Activated CD4-positive, alpha-beta T cell treated with anti-CD3 and anti-CD28 coated beads, Interleukin-2, amount 10 ng/mL, durations not matched to agents 24 days and 14 days (primary cell): Measurements from ENCODE around the gene CREB3L4. TPM values are rescaled to one million over a fixed set of nuclear protein-coding genes. Genes with fewer than 3 reads are reported as not detected.

ENCODE experiments used
- total RNA-seq: library from RNA; stranded (reverse); gene quantifications from 2 replicates; pipeline ENCODE4 v1.2.3, GENCODE V29; 2022

The CREB3L4 gene
- total RNA-seq, 1 donor from 2014 or later: 8.3 TPM

Other genes starting within 250 kb of the CREB3L4 start
- 63.1 and 64.8 TPM in 2 replicates for gene INTS3, start 239.9 kb upstream of the CREB3L4 start, total RNA-seq
- gene SLC27A3, start 192.5 kb upstream of the CREB3L4 start, total RNA-seq: 10.0 and 10.3 TPM in 2 replicates
- gene GATAD2B, start 44.9 kb upstream of the CREB3L4 start, total RNA-seq: 68.8 and 69.0 TPM in 2 replicates
- 128 and 130 TPM in 2 replicates for gene DENND4B, start 21.2 kb upstream of the CREB3L4 start, total RNA-seq
- 72.4 and 76.8 TPM in 2 replicates for gene CRTC2, start 9.3 kb upstream of the CREB3L4 start, total RNA-seq
- 71.6 and 78.2 TPM in 2 replicates for gene SLC39A1, start 4.4 kb upstream of the CREB3L4 start, total RNA-seq
- gene JTB, start 9.8 kb downstream of the CREB3L4 start, total RNA-seq: 195 and 200 TPM in 2 replicates
- 6.5 and 6.7 TPM in 2 replicates for gene RAB13, start 18.4 kb downstream of the CREB3L4 start, total RNA-seq
- 1,207 and 1,242 TPM in 2 replicates for gene RPS27, start 22.9 kb downstream of the CREB3L4 start, total RNA-seq
- gene NUP210L, start 187.2 kb downstream of the CREB3L4 start, total RNA-seq: 0.02 TPM in 1 of 2 replicates, not detected in the other
- gene TPM3, start 224.2 kb downstream of the CREB3L4 start, total RNA-seq: 633 and 635 TPM in 2 replicates
- not detected in 2 replicates for gene CFAP141, start 238.4 kb downstream of the CREB3L4 start, total RNA-seq